ENCODE data around the gene RNF213. TPM values are rescaled to one million over a fixed set of nuclear protein-coding genes. Genes with fewer than 3 reads are reported as not detected.

RNF213 gene
- polyA plus RNA-seq, 1 of the 3 experiments (the other 2 are of a cell fraction) = 57.5 TPM

- WGBS (ENCODE audit: low lambda C conversion rate) = 83% methylated on average over 8 of the region's 8 CpGs
- DNase-seq = no peak
- ChIA-PET POLR2A (interaction anchor here (0.9 kb wide), 1 partner anchor 117 kb away, joined by 3 read pairs; no protein-coding TSS in a partner anchor), CTCF (interaction anchor here (1.7 kb wide), 1 partner anchor 98 kb away, joined by 4 read pairs; no protein-coding TSS in a partner anchor)
- Histone ChIP-seq H3F3A (replicated peaks; ENCODE audit: insufficient read depth) (peaks cover 21% of the 10 kb centered on the region), H3K79me2 (ENCODE audit: insufficient read depth) (peaks cover 40% of the 10 kb centered on the region), H3K27me3 (ENCODE audit: insufficient read depth) (no peaks in the 10 kb centered on the region), H2AFZ (ENCODE audit: low read depth) (no peak overlapping the region), H3K27ac (ENCODE audit: low read depth in 2 of 2, low read length in 1 of 2) (peak overlapping the region in 1 of 2 experiments; percentile 36; a peak in 1 of 4 replicates), H3K9me2 (no peaks in the 10 kb centered on the region), H3K4me3 (ENCODE audit: low read depth in 2 of 2, low read length in 1 of 2) (no peak overlapping the region), H3K36me3 (replicated peaks in 1 of 2; ENCODE audit: control insufficient read depth in 1 of 2, insufficient read depth in 2 of 2, low read length in 1 of 2) (peaks cover 13 to 18% of the 10 kb centered on the region in 2 experiments), H3K9ac (peak overlapping the region; percentile 85; the same call in 1 of the 2 replicates), H4K20me1 (ENCODE audit: insufficient read depth) (no peaks in the 10 kb centered on the region), H3K9me3 (no peaks in the 10 kb centered on the region), H3K4me1 (ENCODE audit: control insufficient read depth in 1 of 2, insufficient read depth in 2 of 2, low read depth in 1 of 2, low read length in 1 of 2) (peaks cover 24 to 34% of the 10 kb centered on the region in 2 experiments; a peak in 3 of 4 replicates), H3K4me2 (peak overlapping the region; percentile 86)
- TF ChIP-seq FOXJ3 (CRISPR knock-in tag; IDR thresholded peaks at IDR 0.05) (no peak), REST (IDR thresholded peaks at IDR 0.05; ENCODE audit: low read depth, low read length) (no peak), EZH2phosphoT487 (IDR thresholded peaks at IDR 0.05; ENCODE audit: borderline replicate concordance, low read depth) (no peak), NFIC (IDR thresholded peaks at IDR 0.05; ENCODE audit: borderline replicate concordance) (no peak), PBX3 (IDR thresholded peaks at IDR 0.05) (no peak), NRF1 (IDR thresholded peaks at IDR 0.05; ENCODE audit: low read depth, low read length) (no peak), CHD2 (IDR thresholded peaks at IDR 0.05; ENCODE audit: low read length, partially characterized antibody) (no peak), ZBTB33 (IDR thresholded peaks at IDR 0.05; ENCODE audit: borderline replicate concordance, low read depth) (no peak)
Measured at GRCh38 chr17:80262775-80263244, 2.2 kb downstream of the RNF213 start.

Data from SK-N-SH (cell line).